Smooth muscle cell (in vitro differentiated cells): ENCODE data around the gene PRKD1. TPM values are rescaled to one million over a fixed set of nuclear protein-coding genes. Genes with fewer than 3 reads are reported as not detected.

Experiments used
- DNase-seq: peaks from one replicate; lab custom pipeline; 2025; ENCODE audit not compliant: unreplicated experiment; lab: John Stamatoyannopoulos, UW
- H2AFZ ChIP-seq: fragments of 200-600 bp; sonication (generic); 2 replicates; pipeline ENCODE4 v1.6.0; 2016; ENCODE audit warnings: antibody characterized with exemption, low read depth, mild to moderate bottlenecking
- H3F3A ChIP-seq: fragments of 200-600 bp; sonication (generic); 2 replicates; pipeline ENCODE4 v1.6.0; 2017; ENCODE audit warnings: antibody characterized with exemption, low read depth
- H3K27ac ChIP-seq: fragments of 200-600 bp; sonication (generic); 2 replicates; pipeline ENCODE4 v1.5.1; 2016; ENCODE audit warnings: low read depth, mild to moderate bottlenecking
- H3K27me3 ChIP-seq: fragments of 200-600 bp; sonication (generic); 2 replicates; pipeline ENCODE4 v1.6.1; 2016; ENCODE audit warnings: low read depth, mild to moderate bottlenecking
- H3K36me3 ChIP-seq: fragments of 200-600 bp; sonication (generic); 2 replicates; pipeline ENCODE4 v1.5.1; 2016; ENCODE audit warnings: low read depth
- H3K4me1 ChIP-seq: fragments of 200-600 bp; sonication (generic); 2 replicates; pipeline ENCODE4 v1.5.1; 2016; ENCODE audit warnings: low read depth
- H3K4me2 ChIP-seq: fragments of 200-600 bp; sonication (generic); 2 replicates; pipeline ENCODE4 v1.6.0; 2016; ENCODE audit warnings: mild to moderate bottlenecking
- H3K4me3 ChIP-seq: fragments of 200-600 bp; sonication (generic); 2 replicates; pipeline ENCODE4 v1.5.1; 2016; ENCODE audit warnings: mild to moderate bottlenecking
- H3K79me2 ChIP-seq: fragments of 200-600 bp; sonication (generic); 2 replicates; pipeline ENCODE4 v1.6.0; 2016; ENCODE audit warnings: low read depth, mild to moderate bottlenecking
- H3K9ac ChIP-seq: fragments of 200-600 bp; sonication (generic); 2 replicates; pipeline ENCODE4 v1.6.0; 2016; ENCODE audit warnings: low read depth
- H3K9me3 ChIP-seq: fragments of 200-600 bp; sonication (generic); replicated peaks from 2 replicates; pipeline ENCODE4 v1.5.1; 2016; ENCODE audit warnings: low read depth
- H4K20me1 ChIP-seq: fragments of 200-600 bp; sonication (generic); 2 replicates; pipeline ENCODE4 v1.6.0; 2016; ENCODE audit warnings: low read depth
- WGBS: methylation state at CpG from one replicate; pipeline ENCODE4 v1.1.7; 2016; ENCODE audit warnings: low lambda C conversion rate; 5-methylcytosine and 5-hydroxymethylcytosine counted together
- polyA plus RNA-seq: library from polyadenylated mRNA; unstranded; fragments of >200 nt; fragmentation: Nextera tagmentation; extraction: Ambion mirVana; gene quantifications from 2 replicates; pipeline ENCODE4 v1.2.1, GENCODE V29; 2016
- total RNA-seq: library from RNA; depleted of rRNA; stranded (reverse); fragments of >200 nt; gene quantifications from 2 replicates; pipeline ENCODE4 v1.2.3, GENCODE V29; 2014
- TF ChIP-seq, protein P1 (sequence below): fragments of 200-600 bp; sonication (generic); IDR thresholded peaks from 2 replicates; pipeline ENCODE4 v1.5.1; 2017; ENCODE audit warnings: borderline replicate concordance, mild to moderate bottlenecking, antibody characterized with exemption; ENCODE audit not compliant: insufficient read depth, poor library complexity, severe bottlenecking

PRKD1 gene
- total and polyA plus RNA-seq, 2 experiments from 2014 or later, result 3.7 to 7.2 TPM

GRCh38 chr14:29674566-29675285 is 252.9 kb downstream of the PRKD1 start:
- Histone ChIP-seq H3K4me1 (peaks cover 19% of the 10 kb centered on the region), H4K20me1 (no peaks in the 10 kb centered on the region), H2AFZ (no peak overlapping the region), H3K27me3 (no peaks in the 10 kb centered on the region), H3K79me2 (no peaks in the 10 kb centered on the region), H3K36me3 (no peaks in the 10 kb centered on the region), H3K4me2 (no peak overlapping the region), H3K27ac (no peak overlapping the region), H3F3A (no peaks in the 10 kb centered on the region), H3K9ac (no peak overlapping the region), H3K9me3 (no peaks in the 10 kb centered on the region), H3K4me3 (no peak overlapping the region)
- DNase-seq, result no peak
- 90% methylated on average over 7 of the region's 7 CpGs for WGBS
- TF ChIP-seq, protein P1, sequence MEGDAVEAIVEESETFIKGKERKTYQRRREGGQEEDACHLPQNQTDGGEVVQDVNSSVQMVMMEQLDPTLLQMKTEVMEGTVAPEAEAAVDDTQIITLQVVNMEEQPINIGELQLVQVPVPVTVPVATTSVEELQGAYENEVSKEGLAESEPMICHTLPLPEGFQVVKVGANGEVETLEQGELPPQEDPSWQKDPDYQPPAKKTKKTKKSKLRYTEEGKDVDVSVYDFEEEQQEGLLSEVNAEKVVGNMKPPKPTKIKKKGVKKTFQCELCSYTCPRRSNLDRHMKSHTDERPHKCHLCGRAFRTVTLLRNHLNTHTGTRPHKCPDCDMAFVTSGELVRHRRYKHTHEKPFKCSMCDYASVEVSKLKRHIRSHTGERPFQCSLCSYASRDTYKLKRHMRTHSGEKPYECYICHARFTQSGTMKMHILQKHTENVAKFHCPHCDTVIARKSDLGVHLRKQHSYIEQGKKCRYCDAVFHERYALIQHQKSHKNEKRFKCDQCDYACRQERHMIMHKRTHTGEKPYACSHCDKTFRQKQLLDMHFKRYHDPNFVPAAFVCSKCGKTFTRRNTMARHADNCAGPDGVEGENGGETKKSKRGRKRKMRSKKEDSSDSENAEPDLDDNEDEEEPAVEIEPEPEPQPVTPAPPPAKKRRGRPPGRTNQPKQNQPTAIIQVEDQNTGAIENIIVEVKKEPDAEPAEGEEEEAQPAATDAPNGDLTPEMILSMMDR, result no peak

DNA sequence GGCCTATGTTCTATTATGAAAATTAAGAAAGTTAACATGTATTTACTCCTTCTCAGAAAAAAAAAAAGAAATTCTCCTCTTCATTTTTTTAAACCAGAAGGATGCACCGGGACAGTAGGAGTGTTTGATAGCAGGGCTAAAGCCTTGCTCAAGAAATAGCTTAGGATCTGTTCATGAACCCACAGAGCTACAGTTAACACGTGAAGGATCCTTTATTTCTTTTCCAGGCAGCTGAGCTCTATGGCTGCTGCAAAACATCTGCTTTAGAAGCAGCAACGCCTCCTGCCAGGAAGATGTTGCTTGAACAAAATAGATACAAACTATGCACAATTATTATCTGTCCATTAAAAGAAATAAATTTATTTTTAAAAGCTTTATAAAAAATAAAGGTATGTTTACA is 254.8 kb downstream of the PRKD1 start:
- H3K4me1 ChIP-seq, result peaks cover 19% of the 10 kb centered on the region
- no peak overlapping the region for H2AFZ ChIP-seq
- no peak overlapping the region for H3K4me3 ChIP-seq
- H3K36me3 ChIP-seq, result no peaks in the 10 kb centered on the region
- H3K27ac ChIP-seq, result no peak overlapping the region
- no peak overlapping the region for H3K9ac ChIP-seq
- H3K4me2 ChIP-seq, result no peak overlapping the region
- no peaks in the 10 kb centered on the region for H3F3A ChIP-seq
- H3K27me3 ChIP-seq, result no peaks in the 10 kb centered on the region
- TF ChIP-seq, protein P1, result no peak
- H4K20me1 ChIP-seq, result no peaks in the 10 kb centered on the region
- WGBS, result 71% methylated on average over 3 of the region's 3 CpGs
- DNase-seq, result no peak
- H3K9me3 ChIP-seq, result no peaks in the 10 kb centered on the region
- no peaks in the 10 kb centered on the region for H3K79me2 ChIP-seq

DNA sequence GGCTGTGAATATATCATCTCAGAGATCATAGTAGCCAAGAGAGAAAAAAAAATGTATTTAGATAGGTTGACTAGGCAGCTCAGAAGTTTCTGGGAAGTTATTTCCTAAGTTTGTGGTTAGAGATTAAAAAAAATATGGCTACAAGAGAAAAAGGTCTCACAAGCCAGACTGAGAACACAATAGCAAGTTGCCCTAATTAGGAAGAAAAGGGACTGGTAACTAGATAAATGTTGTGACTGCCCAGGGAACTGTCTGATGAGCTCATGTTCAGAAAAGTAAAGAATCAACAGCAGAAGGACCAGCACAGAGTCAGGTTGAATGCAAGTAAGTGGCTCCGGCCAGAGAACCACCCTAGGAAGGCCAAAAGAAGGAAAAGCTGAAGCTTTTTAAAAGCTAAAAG is 256.6 kb downstream of the PRKD1 start:
- no peaks in the 10 kb centered on the region for H3K36me3 ChIP-seq
- H3K4me2 ChIP-seq, result peak overlapping the region; percentile 10
- H3K4me3 ChIP-seq, result no peak overlapping the region
- WGBS, result 61% methylated on average over 1 of the region's 1 CpG
- H3K4me1 ChIP-seq, result peaks cover 19% of the 10 kb centered on the region
- no peaks in the 10 kb centered on the region for H3K27me3 ChIP-seq
- peak overlapping the region; percentile 23 for H3K27ac ChIP-seq
- no peak overlapping the region for H3K9ac ChIP-seq
- no peak for DNase-seq
- H2AFZ ChIP-seq, result no peak overlapping the region
- TF ChIP-seq, protein P1, result no peak
- H3F3A ChIP-seq, result no peaks in the 10 kb centered on the region
- no peaks in the 10 kb centered on the region for H3K9me3 ChIP-seq
- no peaks in the 10 kb centered on the region for H4K20me1 ChIP-seq
- no peaks in the 10 kb centered on the region for H3K79me2 ChIP-seq

GRCh38 chr14:29668201-29668600 is 259.4 kb downstream of the PRKD1 start:
- WGBS, result 89% methylated on average over 1 of the region's 1 CpG
- TF ChIP-seq, protein P1, result no peak
- Histone ChIP-seq H3K4me2 (no peak overlapping the region), H3K79me2 (no peaks in the 10 kb centered on the region), H3K27me3 (no peaks in the 10 kb centered on the region), H4K20me1 (no peaks in the 10 kb centered on the region), H3K9me3 (no peaks in the 10 kb centered on the region), H3K9ac (no peak overlapping the region), H3K36me3 (no peaks in the 10 kb centered on the region), H3F3A (no peaks in the 10 kb centered on the region), H2AFZ (no peak overlapping the region), H3K4me3 (no peak overlapping the region), H3K27ac (no peak overlapping the region), H3K4me1 (peaks cover 13% of the 10 kb centered on the region)
- DNase-seq, result no peak
